ENCODE results near the gene ZNF219. TPM values are rescaled to one million over a fixed set of nuclear protein-coding genes. Genes with fewer than 3 reads are reported as not detected.

The ZNF219 gene
- total and polyA plus RNA-seq, 2 of the 13 experiments (the other 11 are each of a cell fraction or from before 2014, with no cell fraction given), result 34.5 to 36.6 TPM

DNA sequence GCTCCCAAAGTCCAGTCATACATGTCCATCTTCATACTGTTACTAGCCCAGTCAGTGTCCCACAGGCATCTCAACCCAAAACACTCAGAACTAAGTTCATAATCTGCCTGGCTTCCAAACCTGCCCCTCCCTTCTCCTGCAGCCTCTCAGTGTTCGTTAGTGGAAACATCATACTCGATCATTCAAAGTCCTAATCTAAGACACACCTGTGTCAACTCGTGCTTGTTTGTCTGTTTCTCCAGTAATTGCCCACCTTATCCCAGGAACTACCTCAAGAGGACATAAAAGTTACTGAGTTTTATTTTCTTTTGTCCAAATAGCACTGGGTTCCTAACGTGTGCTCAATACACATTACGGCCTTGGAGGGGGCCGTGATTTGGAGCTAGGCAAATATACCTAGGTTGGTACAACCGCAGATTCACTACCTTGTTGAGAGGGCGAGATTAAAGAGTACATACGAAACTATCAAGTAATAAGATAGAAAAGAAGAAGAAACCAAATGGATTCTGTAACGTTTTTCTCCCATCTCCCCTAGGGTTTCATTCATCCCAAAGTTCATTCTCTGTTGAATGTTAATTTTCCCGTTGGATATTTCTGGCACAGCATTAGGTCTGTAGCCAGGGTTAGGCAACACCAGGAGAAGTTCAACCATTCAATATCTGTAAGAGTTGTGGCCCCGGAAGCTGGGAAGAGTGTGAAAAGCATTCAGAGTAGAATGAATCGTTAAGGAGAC lies 37.7 kb downstream of the ZNF219 start (continued):
- TF ChIP-seq ZNF788 (CRISPR knock-in tag; IDR thresholded peaks at IDR 0.05; ENCODE audit: borderline replicate concordance) (no peak; the same call in 1 of the 2 replicates), ZNF616 (CRISPR knock-in tag; IDR thresholded peaks at IDR 0.05; ENCODE audit: low read depth) (no peak), NR2F1 (CRISPR knock-in tag; IDR thresholded peaks at IDR 0.05) (no peak), HDAC2 (CRISPR knock-in tag; IDR thresholded peaks at IDR 0.05) (0 out of 2 replicates have a peak, but pooled peaks have one; percentile 36), HOXD1 (CRISPR knock-in tag; IDR thresholded peaks at IDR 0.05) (no peak), ZNF12 (CRISPR knock-in tag; IDR thresholded peaks at IDR 0.05) (no peak), CHD2 (IDR thresholded peaks at IDR 0.05; ENCODE audit: low read depth, low read length) (no peak), HOXA9 (CRISPR knock-in tag; IDR thresholded peaks at IDR 0.05; ENCODE audit: borderline replicate concordance) (no peak), ZFP62 (CRISPR knock-in tag; IDR thresholded peaks at IDR 0.05) (no peak), SNRNP70 (IDR thresholded peaks at IDR 0.05; ENCODE audit: low read depth, low read length) (no peak), ELF3 (CRISPR knock-in tag; IDR thresholded peaks at IDR 0.05) (peak; percentile 13; the same call in 1 of the 2 replicates), THAP11 (CRISPR knock-in tag; IDR thresholded peaks at IDR 0.05) (peak; percentile 51)
- TF ChIP-seq, protein P1, sequence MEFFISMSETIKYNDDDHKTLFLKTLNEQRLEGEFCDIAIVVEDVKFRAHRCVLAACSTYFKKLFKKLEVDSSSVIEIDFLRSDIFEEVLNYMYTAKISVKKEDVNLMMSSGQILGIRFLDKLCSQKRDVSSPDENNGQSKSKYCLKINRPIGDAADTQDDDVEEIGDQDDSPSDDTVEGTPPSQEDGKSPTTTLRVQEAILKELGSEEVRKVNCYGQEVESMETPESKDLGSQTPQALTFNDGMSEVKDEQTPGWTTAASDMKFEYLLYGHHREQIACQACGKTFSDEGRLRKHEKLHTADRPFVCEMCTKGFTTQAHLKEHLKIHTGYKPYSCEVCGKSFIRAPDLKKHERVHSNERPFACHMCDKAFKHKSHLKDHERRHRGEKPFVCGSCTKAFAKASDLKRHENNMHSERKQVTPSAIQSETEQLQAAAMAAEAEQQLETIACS (CRISPR knock-in tag; IDR thresholded peaks at IDR 0.05), result no peak
- TF ChIP-seq, protein P2, sequence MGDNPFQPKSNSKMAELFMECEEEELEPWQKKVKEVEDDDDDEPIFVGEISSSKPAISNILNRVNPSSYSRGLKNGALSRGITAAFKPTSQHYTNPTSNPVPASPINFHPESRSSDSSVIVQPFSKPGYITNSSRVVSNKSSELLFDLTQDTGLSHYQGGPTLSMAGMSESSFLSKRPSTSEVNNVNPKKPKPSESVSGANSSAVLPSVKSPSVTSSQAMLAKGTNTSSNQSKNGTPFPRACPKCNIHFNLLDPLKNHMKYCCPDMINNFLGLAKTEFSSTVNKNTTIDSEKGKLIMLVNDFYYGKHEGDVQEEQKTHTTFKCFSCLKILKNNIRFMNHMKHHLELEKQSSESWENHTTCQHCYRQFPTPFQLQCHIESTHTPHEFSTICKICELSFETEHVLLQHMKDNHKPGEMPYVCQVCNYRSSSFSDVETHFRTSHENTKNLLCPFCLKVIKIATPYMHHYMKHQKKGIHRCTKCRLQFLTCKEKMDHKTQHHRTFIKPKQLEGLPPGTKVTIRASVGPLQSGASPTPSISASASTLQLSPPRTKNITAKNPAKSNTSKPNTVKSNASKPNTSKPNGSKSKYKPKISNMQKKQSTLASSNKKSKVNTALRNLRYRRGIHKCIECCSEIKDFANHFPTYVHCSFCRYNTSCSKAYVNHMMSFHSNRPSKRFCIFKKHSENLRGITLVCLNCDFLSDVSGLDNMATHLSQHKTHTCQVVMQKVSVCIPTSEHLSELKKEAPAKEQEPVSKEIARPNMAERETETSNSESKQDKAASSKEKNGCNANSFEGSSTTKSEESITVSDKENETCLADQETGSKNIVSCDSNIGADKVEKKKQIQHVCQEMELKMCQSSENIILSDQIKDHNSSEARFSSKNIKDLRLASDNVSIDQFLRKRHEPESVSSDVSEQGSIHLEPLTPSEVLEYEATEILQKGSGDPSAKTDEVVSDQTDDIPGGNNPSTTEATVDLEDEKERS (CRISPR knock-in tag; IDR thresholded peaks at IDR 0.05), result no peak
- TF ChIP-seq, protein P3, sequence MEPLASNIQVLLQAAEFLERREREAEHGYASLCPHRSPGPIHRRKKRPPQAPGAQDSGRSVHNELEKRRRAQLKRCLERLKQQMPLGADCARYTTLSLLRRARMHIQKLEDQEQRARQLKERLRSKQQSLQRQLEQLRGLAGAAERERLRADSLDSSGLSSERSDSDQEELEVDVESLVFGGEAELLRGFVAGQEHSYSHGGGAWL (CRISPR knock-in tag; IDR thresholded peaks at IDR 0.05), result no peak
- TF ChIP-seq, protein P4, sequence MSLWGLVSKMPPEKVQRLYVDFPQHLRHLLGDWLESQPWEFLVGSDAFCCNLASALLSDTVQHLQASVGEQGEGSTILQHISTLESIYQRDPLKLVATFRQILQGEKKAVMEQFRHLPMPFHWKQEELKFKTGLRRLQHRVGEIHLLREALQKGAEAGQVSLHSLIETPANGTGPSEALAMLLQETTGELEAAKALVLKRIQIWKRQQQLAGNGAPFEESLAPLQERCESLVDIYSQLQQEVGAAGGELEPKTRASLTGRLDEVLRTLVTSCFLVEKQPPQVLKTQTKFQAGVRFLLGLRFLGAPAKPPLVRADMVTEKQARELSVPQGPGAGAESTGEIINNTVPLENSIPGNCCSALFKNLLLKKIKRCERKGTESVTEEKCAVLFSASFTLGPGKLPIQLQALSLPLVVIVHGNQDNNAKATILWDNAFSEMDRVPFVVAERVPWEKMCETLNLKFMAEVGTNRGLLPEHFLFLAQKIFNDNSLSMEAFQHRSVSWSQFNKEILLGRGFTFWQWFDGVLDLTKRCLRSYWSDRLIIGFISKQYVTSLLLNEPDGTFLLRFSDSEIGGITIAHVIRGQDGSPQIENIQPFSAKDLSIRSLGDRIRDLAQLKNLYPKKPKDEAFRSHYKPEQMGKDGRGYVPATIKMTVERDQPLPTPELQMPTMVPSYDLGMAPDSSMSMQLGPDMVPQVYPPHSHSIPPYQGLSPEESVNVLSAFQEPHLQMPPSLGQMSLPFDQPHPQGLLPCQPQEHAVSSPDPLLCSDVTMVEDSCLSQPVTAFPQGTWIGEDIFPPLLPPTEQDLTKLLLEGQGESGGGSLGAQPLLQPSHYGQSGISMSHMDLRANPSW (CRISPR knock-in tag; IDR thresholded peaks at IDR 0.05; ENCODE audit: borderline replicate concordance), result no peak
- TF ChIP-seq, protein P5, sequence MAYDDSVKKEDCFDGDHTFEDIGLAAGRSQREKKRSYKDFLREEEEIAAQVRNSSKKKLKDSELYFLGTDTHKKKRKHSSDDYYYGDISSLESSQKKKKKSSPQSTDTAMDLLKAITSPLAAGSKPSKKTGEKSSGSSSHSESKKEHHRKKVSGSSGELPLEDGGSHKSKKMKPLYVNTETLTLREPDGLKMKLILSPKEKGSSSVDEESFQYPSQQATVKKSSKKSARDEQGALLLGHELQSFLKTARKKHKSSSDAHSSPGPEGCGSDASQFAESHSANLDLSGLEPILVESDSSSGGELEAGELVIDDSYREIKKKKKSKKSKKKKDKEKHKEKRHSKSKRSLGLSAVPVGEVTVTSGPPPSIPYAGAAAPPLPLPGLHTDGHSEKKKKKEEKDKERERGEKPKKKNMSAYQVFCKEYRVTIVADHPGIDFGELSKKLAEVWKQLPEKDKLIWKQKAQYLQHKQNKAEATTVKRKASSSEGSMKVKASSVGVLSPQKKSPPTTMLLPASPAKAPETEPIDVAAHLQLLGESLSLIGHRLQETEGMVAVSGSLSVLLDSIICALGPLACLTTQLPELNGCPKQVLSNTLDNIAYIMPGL (CRISPR knock-in tag; IDR thresholded peaks at IDR 0.05; ENCODE audit: borderline replicate concordance in 1 of 2, low read depth in 1 of 2), result 0 out of 4 replicates have a peak, but pooled peaks of 1 of the 2 experiments have one; percentile 25

Measured in HepG2 (cell line).